ENCODE data around the gene PPP5C. TPM values are rescaled to one million over a fixed set of nuclear protein-coding genes. Genes with fewer than 3 reads are reported as not detected.
"Not testable (repeated sequence)": the region's sequence is repeated elsewhere in the genome, so short reads cannot be mapped to it uniquely, and the experiment has no call there.

PPP5C gene
- total and polyA plus RNA-seq, 3 donors from 2014 or later, result 49.1 to 72.8 (median 71.7) TPM

GRCh38 chr19:46394402-46394797 is 47.5 kb downstream of the PPP5C start:
- Histone ChIP-seq H3K9me3 (no peaks in the 10 kb centered on the region), H3K4me3 (no peak overlapping the region), H3K36me3 (ENCODE audit: low read depth, missing control alignments) (no peaks in the 10 kb centered on the region), H3K27ac (no peak overlapping the region), H3K4me1 (peaks cover 16% of the 10 kb centered on the region), H3K27me3 (no peaks in the 10 kb centered on the region)
- WGBS, 2 donors, result 90 to 100% methylated on average over 5 of the region's 5 CpGs
- intact Hi-C loops (cut with DNase I; ENCODE audit: low total_unique reads), result no loop called here
- TF ChIP-seq POLR2A (IDR thresholded peaks at IDR 0.05) (no peak), CTCF (IDR thresholded peaks at IDR 0.05) (no peak)
- no peak for DNase-seq

GRCh38 chr19:46397801-46398479 is 51.1 kb downstream of the PPP5C start:
- H3K9me3 ChIP-seq; H3K4me1 ChIP-seq; intact Hi-C loops (cut with DNase I; ENCODE audit: low total_unique reads); H3K27me3 ChIP-seq; H3K4me3 ChIP-seq; DNase-seq; H3K27ac ChIP-seq; H3K36me3 ChIP-seq (ENCODE audit: low read depth, missing control alignments): not testable (repeated sequence)
- WGBS, 2 donors, result 91 to 93% methylated on average over 13 to 14 of the region's 14 CpGs

GRCh38 chr19:46402725-46403124 is 55.8 kb downstream of the PPP5C start:
- H3K4me3 ChIP-seq, result peak overlapping the region in 1 of 2 donors; percentile 12
- peaks cover 20% of the 10 kb centered on the region for H3K4me1 ChIP-seq
- no peak for DNase-seq
- no peaks in the 10 kb centered on the region for H3K36me3 ChIP-seq (ENCODE audit: low read depth, missing control alignments)
- 64 to 74% methylated on average over 11 of the region's 11 CpGs for WGBS, 2 donors
- H3K9me3 ChIP-seq, result no peaks in the 10 kb centered on the region
- H3K27me3 ChIP-seq, result no peaks in the 10 kb centered on the region
- no peak overlapping the region for H3K27ac ChIP-seq
- intact Hi-C loops (cut with DNase I; ENCODE audit: low total_unique reads), result loop anchor here (5.0 kb wide), 1 partner anchor 85 kb away; no protein-coding TSS in a partner anchor
- no peak for TF ChIP-seq CTCF (IDR thresholded peaks at IDR 0.05)

- Histone ChIP-seq H3K27me3 (no peaks in the 10 kb centered on the region), H3K27ac (peak overlapping the region; percentile 71 to 87), H3K4me3 (peak overlapping the region; percentile 51 to 56), H3K4me1 (peaks cover 32% of the 10 kb centered on the region), H3K9me3 (no peaks in the 10 kb centered on the region), H3K36me3 (ENCODE audit: low read depth, missing control alignments) (no peaks in the 10 kb centered on the region)
- peak; percentile 87 for DNase-seq
- peak; percentile 12 to 32 (median 24) for TF ChIP-seq CTCF (IDR thresholded peaks at IDR 0.05)
- TF ChIP-seq POLR2A (IDR thresholded peaks at IDR 0.05), result no peak
- WGBS, 2 donors, result 0 to 1% methylated on average over 31 to 36 of the region's 36 CpGs
- intact Hi-C loops (cut with DNase I; ENCODE audit: low total_unique reads), result loop anchor here (5.0 kb wide), 1 partner anchor 83 kb away; no protein-coding TSS in a partner anchor
Observed at GRCh38 chr19:46404055-46404752, 57.3 kb downstream of the PPP5C start.

- H3K27me3 ChIP-seq, result no peaks in the 10 kb centered on the region
- no peak for TF ChIP-seq POLR2A (IDR thresholded peaks at IDR 0.05)
- peak in 1 of 3 experiments; percentile 16 for TF ChIP-seq CTCF (IDR thresholded peaks at IDR 0.05)
- DNase-seq, result peak; percentile 72
- peak overlapping the region; percentile 71 to 87 for H3K27ac ChIP-seq
- H3K36me3 ChIP-seq (ENCODE audit: low read depth, missing control alignments), result no peaks in the 10 kb centered on the region
- no peaks in the 10 kb centered on the region for H3K9me3 ChIP-seq
- peaks cover 35% of the 10 kb centered on the region for H3K4me1 ChIP-seq
- 4 to 8% methylated on average over 39 to 41 of the region's 41 CpGs for WGBS, 2 donors
- H3K4me3 ChIP-seq, result peak overlapping the region; percentile 51 to 56
- intact Hi-C loops (cut with DNase I; ENCODE audit: low total_unique reads), result loop anchor here (5.0 kb wide), 1 partner anchor 82 kb away; no protein-coding TSS in a partner anchor
Observed at GRCh38 chr19:46404753-46405468, 58.0 kb downstream of the PPP5C start.
